CD4-positive, alpha-beta T cell treated with Interleukin-15 for 1 hour (primary cell): ENCODE measurements around the gene AXL.

ENCODE experiments used
- DNase-seq: peaks from one replicate; pipeline ENCODE4 v3.0.0-alpha.2; 2020

AXL gene

DNA sequence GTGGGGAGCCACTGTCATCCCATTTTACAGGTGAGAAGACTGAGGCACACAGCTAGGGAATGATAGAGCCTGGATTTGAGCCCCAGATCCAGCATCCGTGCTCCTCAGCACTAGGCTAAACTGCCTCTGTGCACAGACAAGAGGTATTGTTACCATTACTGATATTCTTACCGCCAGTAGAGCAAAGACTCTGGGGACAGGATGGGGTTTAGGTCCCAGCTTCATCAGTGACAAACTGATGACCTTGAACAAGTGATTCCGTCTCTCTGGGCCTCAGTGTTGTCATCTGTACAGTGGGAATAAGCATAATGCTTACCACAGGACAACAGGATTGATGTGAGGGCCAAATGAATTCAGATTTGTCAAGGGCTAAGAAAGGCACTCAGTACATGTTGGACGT lies 16.5 kb downstream of the AXL start:
- no peak for DNase-seq

- no peak for DNase-seq
Measured at GRCh38 chr19:41238244-41238643, 19.2 kb downstream of the AXL start.

DNA sequence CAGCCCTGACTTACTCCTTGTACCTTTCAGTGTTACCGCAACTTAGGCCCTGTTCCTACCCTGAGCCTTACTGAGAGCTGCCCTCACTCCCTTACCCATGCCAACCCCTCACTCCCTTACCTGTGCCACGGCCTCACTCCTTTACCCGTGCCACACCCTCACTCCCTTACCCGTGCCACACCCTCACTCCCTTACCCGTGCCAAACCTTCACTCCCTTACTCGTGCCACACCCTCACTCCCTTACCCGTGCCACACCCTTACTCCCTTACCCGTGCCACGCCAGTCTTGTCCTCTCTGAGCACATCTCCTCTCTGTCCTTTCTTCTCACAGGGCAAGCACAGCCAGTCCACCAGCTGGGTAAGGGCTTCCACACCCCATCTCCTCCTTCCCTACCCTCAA lies 20.3 kb downstream of the AXL start:
- no peak for DNase-seq

GRCh38 chr19:41239961-41240574 lies 21.0 kb downstream of the AXL start:
- no peak for DNase-seq

DNA sequence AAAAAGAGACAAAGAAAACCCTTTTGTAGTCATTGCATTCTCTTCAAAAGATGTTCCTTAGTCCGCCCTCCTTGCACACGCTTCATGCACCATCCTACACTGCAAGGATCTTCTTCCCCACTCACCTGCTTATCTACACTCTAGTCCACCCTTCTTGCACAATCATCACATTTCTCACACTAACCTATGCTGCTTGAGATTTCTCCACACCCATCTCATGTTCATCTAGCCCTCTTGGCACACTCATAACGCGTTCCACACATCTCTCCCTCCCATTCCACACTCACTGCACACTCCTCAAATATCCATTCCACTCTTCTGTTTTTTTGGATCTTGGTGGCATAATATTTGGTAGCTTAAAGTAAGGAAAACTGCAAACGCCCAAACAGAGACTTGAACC lies 22.8 kb downstream of the AXL start:
- DNase-seq, result no peak

DNA sequence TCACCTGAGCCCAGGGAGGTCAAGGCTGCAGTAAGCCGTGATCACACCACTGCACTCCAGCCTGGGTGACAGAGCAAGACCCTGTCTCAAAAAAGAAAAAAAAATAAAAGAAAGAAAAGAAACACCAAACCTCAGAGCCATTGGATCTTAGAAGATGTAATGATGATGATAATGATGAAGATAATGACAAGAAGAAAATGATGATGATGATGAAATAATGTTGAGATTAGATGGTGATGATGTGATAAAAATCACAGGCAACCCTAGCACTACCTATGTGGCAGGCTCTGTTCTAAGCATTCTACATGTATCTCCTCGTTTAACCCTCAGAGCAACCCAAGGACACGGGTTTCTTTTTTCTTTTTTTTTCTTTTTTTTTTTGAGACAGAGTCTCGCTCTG lies 25.1 kb downstream of the AXL start:
- no peak for DNase-seq

- no peak for DNase-seq
Measured at GRCh38 chr19:41245843-41246242, 26.8 kb downstream of the AXL start.

DNA sequence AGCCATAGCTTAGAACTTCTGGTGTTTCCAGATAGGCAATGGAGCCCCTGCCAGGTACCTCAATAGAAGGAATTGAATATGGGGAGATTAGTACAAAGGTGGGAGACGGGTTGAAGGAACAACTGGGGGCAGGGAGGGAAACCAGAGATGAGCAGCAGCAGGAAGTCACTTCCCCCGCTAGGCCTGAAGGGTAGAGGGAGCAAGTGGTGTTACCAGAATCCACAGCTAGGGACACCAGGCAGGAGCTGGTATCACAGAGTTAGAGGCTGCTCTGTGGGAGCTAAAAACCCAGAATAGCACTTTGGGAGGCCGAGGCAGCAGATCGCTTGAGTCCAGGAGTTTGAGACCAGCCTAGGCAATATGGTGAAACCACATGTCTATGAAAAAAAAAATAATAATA lies 29.9 kb downstream of the AXL start:
- no peak for DNase-seq

- no peak for DNase-seq
Measured at GRCh38 chr19:41249707-41250423, 30.8 kb downstream of the AXL start.

GRCh38 chr19:41253660-41254059 lies 34.6 kb downstream of the AXL start:
- DNase-seq, result no peak

DNA sequence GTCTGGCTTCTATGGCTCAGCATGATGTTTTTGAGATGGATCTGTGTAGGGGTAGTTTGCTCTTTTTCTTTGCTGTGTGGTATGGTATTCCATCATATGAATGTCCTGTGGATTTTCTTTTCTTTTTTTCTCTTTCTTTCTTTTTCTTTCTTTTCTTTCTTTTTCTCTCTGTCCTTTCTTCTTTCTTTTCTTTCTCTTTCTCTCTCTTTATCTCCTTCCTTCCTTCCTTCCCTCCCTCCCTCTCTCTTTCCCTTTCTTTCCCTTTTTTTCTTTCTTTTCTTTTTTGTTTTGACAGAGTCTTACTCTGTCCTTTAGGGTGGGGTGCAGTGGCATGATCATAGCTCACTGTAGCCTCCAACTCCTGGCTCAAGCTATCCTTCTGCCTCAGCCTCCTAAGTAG lies 36.1 kb downstream of the AXL start:
- DNase-seq, result no peak

DNA sequence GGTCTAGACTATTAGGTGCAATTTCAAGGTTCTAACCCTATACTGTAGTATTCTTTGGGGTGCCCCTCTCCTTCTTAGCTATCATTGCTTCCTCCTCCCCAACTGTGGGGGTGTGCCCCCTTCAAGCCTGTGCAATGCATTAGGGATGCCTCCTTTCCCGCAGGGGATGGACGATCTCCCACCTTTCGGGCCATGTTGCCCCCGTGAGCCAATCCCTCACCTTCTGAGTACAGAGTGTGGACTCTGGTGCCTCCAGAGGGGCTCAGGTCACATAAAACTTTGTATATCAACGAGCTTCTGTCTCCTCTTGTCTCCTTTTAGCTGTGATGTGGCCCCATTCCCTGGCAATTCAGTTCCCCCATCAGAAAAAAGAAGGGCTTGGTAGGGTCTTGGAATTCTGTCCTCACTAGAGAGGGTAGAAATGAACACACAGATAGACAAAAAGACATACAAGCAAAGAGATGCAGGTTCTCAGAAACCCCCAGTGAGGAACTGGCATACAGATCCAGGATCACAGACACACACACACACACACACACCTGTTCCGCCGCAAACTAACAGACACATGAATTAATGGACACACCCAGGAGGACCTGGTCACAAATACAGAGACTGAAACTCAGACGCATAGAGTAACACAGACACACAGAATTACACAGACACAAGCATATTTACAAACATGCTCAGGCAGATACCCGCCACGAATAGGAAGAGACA lies 42.6 kb downstream of the AXL start:
- no peak for DNase-seq

GRCh38 chr19:41263042-41263849 lies 44.2 kb downstream of the AXL start:
- DNase-seq, result peak; percentile 94

DNA sequence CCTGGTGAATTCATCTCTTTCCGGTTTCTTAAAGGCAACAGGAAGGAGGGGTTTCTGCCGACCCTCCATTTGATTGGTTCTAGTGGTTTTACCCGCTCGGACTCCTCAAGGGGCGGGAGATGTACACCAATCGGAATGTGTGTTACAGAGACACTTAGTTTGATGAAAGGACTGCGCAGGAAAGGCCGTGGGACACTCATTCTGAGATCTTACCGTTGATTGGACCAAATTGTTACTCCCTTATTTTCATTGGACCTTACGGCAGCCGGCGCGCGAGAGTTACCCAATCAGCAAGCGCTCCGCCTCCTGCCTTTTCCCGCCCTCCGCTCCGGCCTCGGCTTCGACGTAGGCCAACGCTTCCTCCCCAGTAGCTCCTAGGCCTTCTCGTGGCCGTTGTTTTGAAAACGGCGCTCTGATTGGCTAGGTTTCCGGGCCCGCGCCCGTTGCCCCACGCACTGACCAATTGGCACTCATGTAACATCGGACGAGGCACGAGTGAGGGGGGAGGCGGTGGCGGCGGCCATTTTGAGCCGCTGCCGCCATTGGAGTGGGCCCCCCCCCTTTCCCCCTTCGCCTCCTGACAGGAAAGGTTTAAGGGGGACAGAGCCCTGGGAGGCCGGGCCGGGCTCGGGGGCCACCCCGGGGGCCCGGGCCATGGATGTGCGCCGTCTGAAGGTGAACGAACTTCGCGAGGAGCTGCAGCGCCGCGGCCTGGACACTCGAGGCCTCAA lies 45.0 kb downstream of the AXL start, which contains the start of gene HNRNPUL1:
HNRNPUL1 (plus strand) TSS at position 523 of the 731 bp plus-strand sequence; CDS start at position 655, 132 bp downstream.
- peak; percentile 99 for DNase-seq

DNA sequence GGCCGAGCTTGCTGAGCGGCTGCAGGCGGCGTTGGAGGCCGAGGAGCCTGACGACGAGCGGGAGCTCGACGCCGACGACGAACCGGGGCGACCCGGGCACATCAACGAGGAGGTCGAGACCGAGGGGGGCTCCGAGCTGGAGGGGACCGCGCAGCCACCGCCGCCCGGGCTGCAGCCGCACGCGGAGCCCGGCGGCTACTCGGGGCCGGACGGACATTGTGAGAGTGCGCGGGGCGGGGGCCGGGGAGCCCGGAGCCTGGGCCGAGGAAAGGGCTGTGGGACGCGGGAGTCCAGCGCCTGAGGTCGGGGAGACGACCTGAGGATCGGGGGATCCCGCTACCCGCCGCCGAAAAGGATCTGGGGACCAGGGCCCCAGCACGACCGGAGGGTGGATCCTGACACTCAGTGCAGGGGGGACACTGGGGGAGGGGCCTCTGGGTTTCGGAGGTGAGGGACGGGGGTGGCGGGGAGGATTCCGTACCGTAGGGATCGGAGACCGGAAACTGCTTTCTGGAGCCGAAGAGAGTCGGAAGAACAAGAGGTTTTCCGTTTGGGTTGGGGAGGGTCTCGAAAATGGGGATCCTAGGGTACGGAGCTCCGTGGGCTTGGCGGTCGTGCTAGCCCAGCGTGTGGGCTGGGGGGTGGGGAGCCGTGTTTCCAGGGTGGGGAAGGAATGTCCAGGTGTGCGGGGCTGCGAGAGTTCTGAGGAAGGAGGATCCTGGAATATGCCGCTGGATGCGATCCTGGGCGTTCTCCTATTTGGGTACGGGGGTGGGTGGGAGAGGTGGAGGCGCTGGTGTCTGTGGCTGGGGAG lies 45.8 kb downstream of the AXL start:
- peak; percentile 47 for DNase-seq

DNA sequence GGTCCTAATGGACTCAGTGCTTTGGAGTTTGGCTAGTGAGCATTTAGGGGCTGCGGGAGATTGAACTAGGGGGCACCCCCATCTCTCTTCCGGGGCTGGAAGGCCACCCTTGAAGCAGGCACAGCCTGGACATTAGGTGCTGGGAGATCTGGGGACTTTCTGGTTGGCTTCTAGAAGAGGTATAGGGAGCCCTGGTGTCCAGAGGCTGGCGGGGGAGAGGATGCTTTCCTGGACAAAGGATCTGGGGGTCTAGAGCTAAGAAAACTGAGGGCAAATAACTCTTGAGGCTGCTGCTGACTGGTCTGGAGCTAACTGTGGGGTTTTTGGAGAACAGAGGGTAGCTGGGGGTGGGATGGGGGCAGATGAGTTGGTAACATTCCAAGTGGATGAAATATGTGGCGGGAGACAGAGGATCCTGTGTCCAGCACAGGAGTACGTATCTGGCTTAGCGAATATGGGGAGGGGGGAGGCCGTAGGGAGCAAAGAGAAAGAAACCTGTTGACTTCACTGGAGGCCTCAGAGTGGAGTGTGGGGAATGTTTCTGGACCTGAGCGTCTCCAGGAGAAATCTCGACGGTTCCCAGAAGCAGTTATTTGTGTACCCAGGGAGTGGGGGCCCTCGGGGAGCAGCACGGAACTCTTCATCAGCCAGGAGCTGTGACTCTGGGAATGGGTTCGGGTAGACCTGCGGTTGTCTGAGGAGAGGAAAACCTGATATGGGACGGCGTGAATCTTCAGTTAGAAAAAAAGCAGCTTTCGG lies 46.6 kb downstream of the AXL start:
- no peak for DNase-seq

- no peak for DNase-seq
Measured at GRCh38 chr19:41269055-41269454, 50.0 kb downstream of the AXL start.

DNA sequence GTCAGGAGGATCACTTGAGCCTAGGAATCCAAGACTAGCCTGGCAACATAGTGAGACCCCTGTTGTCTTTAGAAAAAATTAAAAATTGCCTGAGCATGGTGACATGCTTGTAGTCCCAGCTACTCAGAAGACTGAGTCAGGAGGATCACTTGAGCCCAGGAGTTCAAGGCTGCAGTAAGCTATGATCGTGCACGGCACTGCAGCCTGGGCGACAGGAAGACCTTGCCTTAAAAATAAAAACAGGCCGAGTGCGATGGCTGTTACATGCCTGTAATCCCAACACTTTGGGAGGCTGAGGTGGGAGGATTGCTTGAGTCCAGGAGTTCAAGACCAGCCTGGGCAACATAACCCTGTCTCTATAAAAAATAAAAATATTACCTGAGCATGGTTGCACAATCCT lies 50.5 kb downstream of the AXL start:
- no peak for DNase-seq

- no peak for DNase-seq
Measured at GRCh38 chr19:41273076-41273475, 54.1 kb downstream of the AXL start.

DNA sequence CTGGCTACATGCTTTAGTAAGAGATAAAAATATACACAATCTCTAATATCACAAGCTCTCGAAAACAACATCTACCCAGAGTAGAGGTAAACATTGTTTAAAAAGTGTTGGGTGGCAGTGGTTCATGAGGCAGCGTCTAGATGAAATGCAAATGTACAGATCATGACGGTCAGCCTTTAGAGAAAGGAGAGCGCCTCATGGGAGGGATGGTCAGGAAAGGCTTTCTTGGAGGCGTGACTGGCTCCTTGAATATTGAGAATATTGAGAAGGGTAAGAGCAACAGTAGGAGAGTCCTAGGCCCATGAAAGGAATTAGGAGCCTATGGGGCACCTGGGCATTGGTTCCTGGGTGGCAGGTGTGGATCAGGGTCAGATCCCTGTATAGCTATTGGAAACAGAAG lies 55.8 kb downstream of the AXL start:
- no peak for DNase-seq

- DNase-seq, result no peak
Measured at GRCh38 chr19:41276231-41276630, 57.2 kb downstream of the AXL start.
